HL-60 (cell line): ENCODE data around the gene TPRKB.

Experiments used
- DNase-seq, 2 experiments: peaks; one replicate each; pipeline ENCODE4 v3.0.0-alpha.2; 2010 to 2020; ENCODE audit warnings: low read depth in 1 of 2, low spot score in 1 of 2
- H3K27ac ChIP-seq: fragments of 250-450 bp; sonication (Bioruptor Pico); replicated peaks from 2 replicates; pipeline ENCODE4 v1.5.1; 2020; ENCODE audit warnings: mild to moderate bottlenecking, moderate library complexity
- H3K27me3 ChIP-seq: fragments of 250-450 bp; sonication (Bioruptor Pico); 2 replicates; pipeline ENCODE4 v1.5.1; 2021; ENCODE audit warnings: mild to moderate bottlenecking, moderate library complexity; ENCODE audit not compliant: insufficient read depth, poor library complexity, severe bottlenecking
- H3K4me3 ChIP-seq: replicated peaks from 2 replicates; pipeline ENCODE4 v1.5.1; 2011; ENCODE audit warnings: mild to moderate bottlenecking, control low read depth, low read length; ENCODE audit not compliant: insufficient read depth
- GABPA ChIP-seq: IDR thresholded peaks from 2 replicates; pipeline ENCODE4 v1.6.1; 2012; ENCODE audit warnings: low read depth
- POLR2AphosphoS5 ChIP-seq: IDR thresholded peaks from 2 replicates; pipeline ENCODE4 v1.6.1; 2012; ENCODE audit warnings: low read depth
- SPI1 ChIP-seq: IDR thresholded peaks from 2 replicates; pipeline ENCODE4 v1.6.1; 2012; ENCODE audit warnings: low read depth, mild to moderate bottlenecking, borderline replicate concordance
- TF ChIP-seq, protein P1 (sequence below): IDR thresholded peaks from 2 replicates; pipeline ENCODE4 v1.6.1; 2012; ENCODE audit warnings: low read depth; ENCODE audit not compliant: insufficient replicate concordance
- TF ChIP-seq, protein P2 (sequence below): IDR thresholded peaks from one replicate; pipeline ENCODE4 v1.5.1; 2011; ENCODE audit warnings: low read length, control low read depth, inconsistent platforms; ENCODE audit not compliant: insufficient read depth

The TPRKB gene

DNA sequence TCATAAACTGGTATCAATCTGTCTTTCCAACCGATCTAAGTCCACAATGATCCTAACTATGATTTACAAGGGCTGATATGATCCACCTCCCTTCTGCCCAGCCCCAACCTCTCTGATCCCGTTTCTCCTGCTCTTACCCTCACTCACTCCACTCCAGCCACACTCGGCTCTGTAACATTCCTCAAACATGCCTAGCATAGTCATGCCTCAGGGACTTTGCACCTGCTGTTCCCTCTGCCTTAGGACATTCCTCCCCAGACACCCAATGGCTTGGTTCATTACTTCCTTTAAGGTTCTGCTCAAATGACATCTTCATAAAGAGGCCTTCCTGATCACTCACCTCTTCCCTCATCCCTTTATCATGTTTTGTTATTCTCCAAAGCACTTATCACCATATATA, 33.6 kb upstream of the TPRKB start:
- no peak overlapping the region for H3K4me3 ChIP-seq
- no peak for DNase-seq
- TF ChIP-seq SPI1 (no peak), POLR2AphosphoS5 (no peak), GABPA (no peak)
- TF ChIP-seq, protein P1, sequence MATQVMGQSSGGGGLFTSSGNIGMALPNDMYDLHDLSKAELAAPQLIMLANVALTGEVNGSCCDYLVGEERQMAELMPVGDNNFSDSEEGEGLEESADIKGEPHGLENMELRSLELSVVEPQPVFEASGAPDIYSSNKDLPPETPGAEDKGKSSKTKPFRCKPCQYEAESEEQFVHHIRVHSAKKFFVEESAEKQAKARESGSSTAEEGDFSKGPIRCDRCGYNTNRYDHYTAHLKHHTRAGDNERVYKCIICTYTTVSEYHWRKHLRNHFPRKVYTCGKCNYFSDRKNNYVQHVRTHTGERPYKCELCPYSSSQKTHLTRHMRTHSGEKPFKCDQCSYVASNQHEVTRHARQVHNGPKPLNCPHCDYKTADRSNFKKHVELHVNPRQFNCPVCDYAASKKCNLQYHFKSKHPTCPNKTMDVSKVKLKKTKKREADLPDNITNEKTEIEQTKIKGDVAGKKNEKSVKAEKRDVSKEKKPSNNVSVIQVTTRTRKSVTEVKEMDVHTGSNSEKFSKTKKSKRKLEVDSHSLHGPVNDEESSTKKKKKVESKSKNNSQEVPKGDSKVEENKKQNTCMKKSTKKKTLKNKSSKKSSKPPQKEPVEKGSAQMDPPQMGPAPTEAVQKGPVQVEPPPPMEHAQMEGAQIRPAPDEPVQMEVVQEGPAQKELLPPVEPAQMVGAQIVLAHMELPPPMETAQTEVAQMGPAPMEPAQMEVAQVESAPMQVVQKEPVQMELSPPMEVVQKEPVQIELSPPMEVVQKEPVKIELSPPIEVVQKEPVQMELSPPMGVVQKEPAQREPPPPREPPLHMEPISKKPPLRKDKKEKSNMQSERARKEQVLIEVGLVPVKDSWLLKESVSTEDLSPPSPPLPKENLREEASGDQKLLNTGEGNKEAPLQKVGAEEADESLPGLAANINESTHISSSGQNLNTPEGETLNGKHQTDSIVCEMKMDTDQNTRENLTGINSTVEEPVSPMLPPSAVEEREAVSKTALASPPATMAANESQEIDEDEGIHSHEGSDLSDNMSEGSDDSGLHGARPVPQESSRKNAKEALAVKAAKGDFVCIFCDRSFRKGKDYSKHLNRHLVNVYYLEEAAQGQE = no peak
- TF ChIP-seq, protein P2, sequence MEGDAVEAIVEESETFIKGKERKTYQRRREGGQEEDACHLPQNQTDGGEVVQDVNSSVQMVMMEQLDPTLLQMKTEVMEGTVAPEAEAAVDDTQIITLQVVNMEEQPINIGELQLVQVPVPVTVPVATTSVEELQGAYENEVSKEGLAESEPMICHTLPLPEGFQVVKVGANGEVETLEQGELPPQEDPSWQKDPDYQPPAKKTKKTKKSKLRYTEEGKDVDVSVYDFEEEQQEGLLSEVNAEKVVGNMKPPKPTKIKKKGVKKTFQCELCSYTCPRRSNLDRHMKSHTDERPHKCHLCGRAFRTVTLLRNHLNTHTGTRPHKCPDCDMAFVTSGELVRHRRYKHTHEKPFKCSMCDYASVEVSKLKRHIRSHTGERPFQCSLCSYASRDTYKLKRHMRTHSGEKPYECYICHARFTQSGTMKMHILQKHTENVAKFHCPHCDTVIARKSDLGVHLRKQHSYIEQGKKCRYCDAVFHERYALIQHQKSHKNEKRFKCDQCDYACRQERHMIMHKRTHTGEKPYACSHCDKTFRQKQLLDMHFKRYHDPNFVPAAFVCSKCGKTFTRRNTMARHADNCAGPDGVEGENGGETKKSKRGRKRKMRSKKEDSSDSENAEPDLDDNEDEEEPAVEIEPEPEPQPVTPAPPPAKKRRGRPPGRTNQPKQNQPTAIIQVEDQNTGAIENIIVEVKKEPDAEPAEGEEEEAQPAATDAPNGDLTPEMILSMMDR = no peak
- H3K27me3 ChIP-seq = no peaks in the 10 kb centered on the region
- no peak overlapping the region for H3K27ac ChIP-seq

DNA sequence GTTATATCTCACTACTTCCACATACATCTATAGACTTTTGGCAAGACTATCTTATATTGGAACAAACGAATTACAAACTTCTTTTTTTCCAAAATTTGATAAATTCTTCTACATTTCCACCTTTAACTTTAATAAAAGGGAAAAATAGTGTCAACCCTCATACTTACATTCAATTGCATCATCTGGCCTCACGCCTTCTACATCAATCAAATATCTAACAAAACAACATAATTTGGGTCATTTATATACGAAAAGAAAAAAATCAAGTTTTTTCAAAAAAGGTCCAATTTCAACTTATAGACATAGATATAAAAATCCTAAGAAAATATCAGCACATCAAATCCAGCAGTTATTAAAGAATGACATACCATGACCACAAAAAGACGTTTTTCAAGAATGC, 29.8 kb upstream of the TPRKB start:
- TF ChIP-seq, protein P1 = no peak
- no peak for TF ChIP-seq POLR2AphosphoS5
- TF ChIP-seq, protein P2 = no peak
- TF ChIP-seq SPI1 = no peak
- no peak for TF ChIP-seq GABPA
- H3K4me3 ChIP-seq = no peak overlapping the region
- H3K27me3 ChIP-seq = no peaks in the 10 kb centered on the region
- no peak overlapping the region for H3K27ac ChIP-seq
- no peak for DNase-seq

DNA sequence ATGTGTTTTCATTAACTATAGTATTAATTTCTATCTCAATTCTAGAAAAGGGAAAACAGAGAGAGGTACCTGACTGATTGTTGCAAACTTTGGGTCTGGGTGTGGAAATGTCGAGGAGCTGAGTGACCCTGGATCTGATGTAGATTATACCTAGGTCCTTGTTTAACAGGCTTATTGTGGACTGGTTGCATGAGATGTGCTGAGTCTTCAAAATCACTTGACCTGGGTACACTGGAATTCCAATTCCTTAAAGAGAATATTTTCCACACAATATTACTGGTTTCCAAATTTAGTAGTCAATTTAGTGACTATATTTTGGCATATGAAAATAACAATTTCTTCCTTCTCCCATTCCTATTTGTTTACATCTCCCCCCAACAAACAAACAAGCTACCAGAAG, 29.2 kb upstream of the TPRKB start:
- no peak overlapping the region for H3K4me3 ChIP-seq
- TF ChIP-seq SPI1 (no peak), POLR2AphosphoS5 (no peak), GABPA (no peak)
- TF ChIP-seq, protein P2 = no peak
- TF ChIP-seq, protein P1 = no peak
- no peak overlapping the region for H3K27ac ChIP-seq
- no peaks in the 10 kb centered on the region for H3K27me3 ChIP-seq
- no peak for DNase-seq
